Spleen (tissue), 7 donors: ENCODE data around the gene LRP1B.

Source experiments
- CTCF ChIP-seq, 11 experiments: fragments of 200-600 bp in 7 of 11; fragments of 450-650 bp in 4 of 11; sonication (generic) in 4 of 11; IDR thresholded peaks in 8 of 11; conservative IDR thresholded peaks in 3 of 11; 1 replicate in 7 of 11; 2 replicates in 4 of 11; pipeline versions ENCODE4 v1.4.0 to v1.8.0; 2016 to 2021; ENCODE audit warnings: antibody characterized with exemption in 11 of 11, inconsistent platforms in 4 of 11, mild to moderate bottlenecking in 1 of 11
- POLR2AphosphoS5 ChIP-seq, 3 donors: sonication (generic); formaldehyde crosslinking; IDR thresholded peaks; one replicate each; pipeline ENCODE4 v1.5.1; 2017; ENCODE audit warnings: antibody characterized with exemption in 3 of 3
- donor health status: DM: no; HTN: no; CAD: no; lungs with moderate emphysema.
- donor health status: DM: no; HTN: no; CAD: no.
- donor health status: DM: no; HTN: no; CAD: no.

- TF ChIP-seq CTCF (IDR thresholded peaks at IDR 0.05 in 8 of 11, conservative IDR thresholded peaks at IDR 0.05 in 3 of 11), result no peak
- TF ChIP-seq POLR2AphosphoS5 (IDR thresholded peaks at IDR 0.05), result no peak
These were observed 1115.3 kb downstream of the LRP1B start for GRCh38 chr2:141015341-141016047.
